ENCODE data around the gene KLHL29. TPM values are rescaled to one million over a fixed set of nuclear protein-coding genes. Genes with fewer than 3 reads are reported as not detected.

KLHL29 gene
- polyA plus RNA-seq, 1 donor, result 11.9 TPM

DNA sequence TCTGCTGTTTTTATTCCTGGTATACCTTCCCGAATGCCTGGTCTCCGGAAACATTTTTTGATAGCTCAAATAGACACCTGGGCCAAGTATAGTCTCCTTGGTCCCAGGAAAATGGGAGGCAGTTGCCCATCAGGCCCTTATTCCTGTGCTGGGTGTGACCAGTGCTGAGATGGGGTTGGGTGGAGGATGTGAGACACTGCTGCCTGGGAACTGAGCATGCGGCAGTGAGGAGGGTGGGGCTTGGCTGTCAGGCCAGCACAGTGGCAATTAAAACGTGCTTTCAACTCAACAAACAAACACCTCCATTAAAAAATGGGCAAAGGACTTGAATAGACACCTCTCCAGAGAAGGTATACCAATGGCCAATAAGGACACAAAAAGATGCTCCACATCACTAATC lies 12.5 kb downstream of the KLHL29 start:
- no peak for DNase-seq

DNA sequence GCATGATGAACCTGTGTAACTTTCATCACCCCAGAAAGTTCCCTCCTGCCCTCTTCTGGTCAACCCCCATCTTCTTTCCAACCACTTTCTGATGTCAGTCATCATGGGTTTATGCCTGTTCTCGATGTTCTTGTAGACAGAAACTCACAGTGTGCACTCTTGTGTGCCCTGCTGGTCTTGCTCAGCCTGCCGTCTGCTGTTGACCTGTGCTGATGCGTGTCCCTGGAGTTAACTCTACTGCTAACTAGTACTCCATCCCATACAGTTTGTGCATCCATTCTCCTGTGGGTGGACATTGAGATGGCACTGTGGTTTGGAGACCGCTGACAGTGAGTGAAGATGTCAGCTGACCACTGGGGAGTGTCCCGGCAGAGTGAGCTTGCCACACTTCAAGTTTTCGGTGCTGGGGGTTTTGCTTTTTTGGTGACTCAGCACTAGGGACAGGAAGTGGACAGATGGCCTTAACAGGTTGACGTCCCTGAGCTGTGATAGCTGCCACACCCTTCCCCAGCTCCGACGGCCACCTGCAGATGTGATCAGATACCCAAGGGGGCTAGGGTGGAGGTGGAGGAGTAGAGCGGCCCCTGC lies 14.8 kb downstream of the KLHL29 start:
- DNase-seq, result no peak

DNA sequence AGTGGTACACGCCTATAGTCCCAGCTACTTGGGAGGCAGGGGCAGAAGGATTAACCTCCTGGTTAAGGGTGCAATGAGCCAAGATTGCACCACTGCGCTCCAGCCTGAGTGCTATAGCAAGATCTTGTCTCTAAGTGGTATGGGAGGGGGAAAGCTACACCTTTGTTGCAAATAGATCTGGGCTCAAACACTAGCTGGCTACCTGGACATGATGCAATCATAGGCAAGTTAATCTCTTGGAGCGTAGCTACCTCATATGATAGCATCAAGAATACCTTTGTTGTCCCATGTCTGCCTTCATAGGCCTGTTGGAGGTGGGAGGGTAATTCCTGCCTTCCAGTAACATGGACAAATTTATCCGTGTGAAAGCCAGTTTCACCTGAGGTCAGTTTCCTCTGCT lies 15.7 kb downstream of the KLHL29 start:
- no peak for DNase-seq

DNA sequence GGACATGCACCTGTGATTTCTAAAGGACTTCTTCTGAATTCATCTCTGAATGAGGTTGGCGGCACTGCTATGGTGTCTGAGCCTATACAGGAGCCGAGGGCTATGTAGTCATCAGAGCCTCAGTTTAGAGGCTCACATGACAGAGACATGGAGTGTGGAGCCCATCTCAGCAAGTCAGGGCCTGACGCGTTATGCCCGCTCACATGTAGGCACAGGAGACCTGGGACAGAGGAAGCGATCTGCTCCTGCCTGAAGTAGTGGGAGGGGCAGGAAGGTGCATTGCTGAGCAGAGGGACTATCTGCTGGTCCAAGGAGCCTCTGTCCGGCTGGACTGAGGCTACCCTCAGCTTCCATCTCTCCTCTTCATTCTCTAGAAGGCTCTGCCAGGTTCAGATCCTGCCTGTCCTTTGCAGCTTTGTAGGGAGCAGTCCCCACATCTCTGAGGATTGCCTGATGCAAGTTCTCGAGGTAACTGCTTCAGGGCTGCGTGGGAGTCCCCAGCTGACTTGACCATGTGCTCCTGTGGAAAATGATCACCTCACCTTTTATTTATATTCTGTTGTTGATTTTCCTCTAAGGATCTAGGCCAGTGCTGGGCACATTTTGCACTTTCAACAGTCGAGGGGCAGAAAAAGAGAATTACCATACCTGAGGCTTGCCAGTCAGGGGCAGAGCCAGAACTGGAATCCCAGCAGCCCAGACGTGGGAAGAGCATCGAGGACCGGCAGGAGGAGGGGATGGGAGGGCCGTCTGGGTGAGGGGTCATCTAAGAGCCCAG lies 16.6 kb downstream of the KLHL29 start:
- DNase-seq, result no peak

DNA sequence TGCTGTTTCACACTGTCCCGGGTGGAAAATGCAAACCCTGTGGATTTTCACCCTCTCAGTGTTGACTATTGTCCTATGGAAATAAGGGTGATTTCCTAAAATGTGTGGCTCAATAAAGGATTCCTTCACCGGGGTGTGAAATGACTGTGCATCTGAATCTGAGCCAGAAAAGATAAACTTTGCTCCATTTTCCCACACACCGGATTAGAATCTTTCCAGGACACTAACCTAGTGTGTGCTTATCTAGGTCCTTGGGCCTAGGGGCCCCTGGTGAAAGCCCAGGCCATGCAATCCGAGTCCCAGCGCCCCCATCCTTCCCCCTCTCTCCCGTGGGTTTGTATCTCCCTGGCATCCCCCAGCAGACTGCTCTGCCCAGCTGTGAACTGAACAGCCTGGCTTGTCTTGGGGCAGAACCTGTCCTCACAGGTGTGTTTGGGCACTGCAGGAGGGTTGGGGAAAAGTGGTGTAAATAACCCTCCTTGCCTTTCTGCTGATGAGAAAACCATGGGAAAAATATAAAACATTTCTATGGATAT lies 17.3 kb downstream of the KLHL29 start:
- DNase-seq, result no peak

DNA sequence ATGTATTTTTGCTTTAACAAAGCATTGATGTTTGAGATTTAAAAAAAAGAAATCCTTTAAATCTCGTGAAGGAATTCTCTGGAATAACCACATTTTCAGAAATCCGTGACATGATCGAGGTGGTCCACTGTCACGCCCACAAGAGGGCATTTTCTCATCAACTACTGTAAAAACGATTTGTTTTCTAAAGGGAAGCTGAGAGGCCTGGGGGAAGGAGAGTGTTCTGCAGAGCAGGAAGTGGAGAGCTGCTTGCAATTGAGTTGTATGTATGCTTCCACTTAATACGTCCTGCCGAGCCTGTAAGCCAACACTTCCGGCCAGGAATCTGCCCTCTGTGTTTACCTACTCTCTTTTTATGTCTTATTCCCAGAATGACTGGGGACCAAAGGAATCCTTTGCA lies 19.4 kb downstream of the KLHL29 start:
- peak; percentile 73 for DNase-seq

DNA sequence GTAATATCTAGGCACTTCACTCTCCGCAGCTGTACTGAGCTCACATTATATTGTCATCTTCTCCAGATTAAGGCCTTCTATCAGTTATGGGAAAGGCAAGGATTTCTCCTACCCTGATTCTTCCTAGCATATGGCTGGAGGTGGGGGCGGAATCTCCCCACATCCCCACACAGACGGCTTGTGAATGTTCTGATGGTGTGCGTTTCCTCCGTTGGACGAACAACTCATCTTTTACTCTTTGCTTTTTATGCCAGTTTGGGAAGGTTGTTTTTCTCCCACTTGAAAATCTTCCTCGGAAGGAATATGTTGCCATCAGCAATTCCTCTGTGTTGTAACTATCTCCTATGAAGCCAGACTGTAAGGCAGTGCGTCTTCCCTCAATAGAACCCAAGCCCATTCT lies 24.3 kb downstream of the KLHL29 start:
- no peak for DNase-seq

DNA sequence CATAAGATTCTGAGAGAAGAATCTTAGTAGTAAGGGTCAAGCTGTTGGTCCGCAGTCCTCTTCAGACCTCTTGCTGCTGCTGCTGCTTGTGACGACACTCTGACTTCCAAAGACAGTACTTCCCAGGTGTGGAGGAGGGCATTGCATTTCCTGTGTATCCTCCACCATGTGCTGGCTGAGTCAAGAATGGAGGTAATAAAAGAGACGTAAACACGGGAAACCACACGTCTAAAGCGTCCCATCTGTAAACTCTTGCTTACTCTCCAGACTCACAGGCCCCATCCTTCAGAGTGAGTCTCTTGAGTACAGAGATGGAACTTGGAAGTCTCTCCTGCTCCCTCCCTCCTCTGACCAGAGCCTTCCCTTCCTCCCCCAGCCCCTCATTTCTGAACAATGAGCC lies 25.6 kb downstream of the KLHL29 start:
- no peak for DNase-seq

DNA sequence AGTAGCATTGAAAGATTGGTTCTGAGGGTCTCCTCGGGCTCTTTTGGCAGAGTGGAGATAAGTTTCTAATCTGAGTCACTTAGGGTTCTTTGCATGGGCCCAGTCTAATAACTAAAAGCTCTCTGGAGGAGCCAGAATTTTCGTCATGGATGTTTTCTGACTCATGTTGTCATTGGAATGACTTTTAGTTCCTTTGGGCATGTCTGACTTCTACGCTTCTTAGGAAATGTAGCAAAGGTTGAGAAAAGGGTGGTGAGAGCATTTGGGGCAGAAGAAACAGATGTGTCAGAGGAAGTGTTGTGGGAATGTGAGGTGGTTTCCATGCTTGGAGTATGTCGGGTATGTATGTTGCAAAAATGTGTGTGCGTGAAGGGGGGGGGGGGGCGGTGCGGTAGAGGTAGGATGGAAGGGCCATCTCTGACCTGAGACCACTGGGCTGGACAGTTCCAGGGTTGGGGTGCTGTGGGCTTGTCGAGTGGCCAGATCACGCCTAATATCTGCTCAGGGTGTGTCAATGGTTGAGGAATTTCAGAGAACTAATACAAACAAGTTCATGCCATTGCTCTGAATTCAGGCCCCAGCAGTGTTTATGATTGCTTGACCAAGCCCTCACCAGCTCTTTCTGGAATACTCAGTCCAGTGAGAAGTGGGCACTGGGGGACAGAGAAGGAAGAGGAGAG lies 26.9 kb downstream of the KLHL29 start:
- no peak for DNase-seq

DNA sequence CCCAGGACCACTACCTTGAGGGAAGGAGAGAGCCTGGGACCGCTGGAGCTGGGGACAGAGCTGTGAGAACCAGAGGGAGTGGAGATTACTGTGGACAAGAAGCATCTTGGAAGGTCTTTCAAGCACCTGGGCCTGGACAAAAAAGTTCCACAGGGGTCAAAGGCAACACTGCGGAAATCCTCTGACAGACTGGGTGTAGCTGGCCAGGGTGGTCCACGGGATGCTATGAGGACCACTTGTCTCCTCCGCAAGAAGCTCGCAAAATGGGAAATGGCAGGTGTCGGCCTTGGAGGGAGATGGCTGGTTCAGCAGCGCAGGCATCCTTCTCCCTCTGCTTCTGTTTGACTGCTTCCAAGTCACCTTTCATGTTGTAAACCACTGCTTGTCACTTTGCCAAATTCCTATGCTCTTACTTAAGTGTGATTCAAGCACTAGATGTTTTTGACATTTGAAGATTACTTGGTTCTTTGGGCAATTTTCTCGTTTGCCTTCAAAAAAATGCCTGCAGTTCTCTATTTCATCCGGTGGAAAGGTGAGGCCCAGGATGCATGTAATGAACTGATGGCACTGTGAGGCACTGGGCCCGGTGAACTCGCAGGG lies 27.7 kb downstream of the KLHL29 start:
- DNase-seq, result no peak

DNA sequence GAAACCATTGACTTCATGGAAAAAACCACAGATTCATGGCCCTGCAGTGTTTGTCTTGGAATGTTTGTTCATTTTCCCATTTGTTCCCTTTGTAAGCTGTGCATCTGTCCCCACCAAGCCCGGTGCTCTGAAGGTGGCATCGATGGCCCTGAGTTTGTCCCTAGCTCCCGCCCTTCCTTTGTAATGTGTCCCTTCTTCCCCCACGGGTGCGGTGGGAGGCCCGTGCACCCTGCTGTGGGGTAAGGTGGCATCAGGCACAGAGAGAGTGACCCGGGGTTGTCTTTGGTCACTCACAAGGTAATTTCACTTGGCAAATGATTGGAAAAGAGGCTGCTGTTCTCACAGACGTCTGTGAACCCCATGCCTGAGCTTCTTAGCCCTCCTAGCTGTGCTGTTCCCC lies 28.7 kb downstream of the KLHL29 start:
- no peak for DNase-seq

DNA sequence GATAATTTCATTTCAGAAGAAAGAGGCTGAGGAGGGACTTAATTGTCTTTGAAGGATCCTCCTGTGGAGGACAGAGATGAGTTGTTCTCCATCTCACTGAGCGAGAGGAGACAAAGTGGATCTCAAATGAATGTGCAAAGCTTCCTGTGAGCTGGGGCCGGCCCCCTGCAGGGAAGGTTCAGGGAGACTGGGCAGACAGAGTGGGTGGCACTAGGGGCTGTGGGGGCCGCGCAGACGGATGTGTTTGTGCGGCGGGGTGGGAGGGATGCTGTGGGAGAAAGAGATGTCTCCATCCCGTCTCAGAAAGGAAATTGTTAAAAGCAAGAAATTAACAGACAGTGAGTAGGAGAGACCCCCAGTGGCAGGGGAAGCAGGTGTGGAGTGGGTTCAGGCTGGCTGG lies 29.1 kb downstream of the KLHL29 start:
- DNase-seq, result no peak

DNA sequence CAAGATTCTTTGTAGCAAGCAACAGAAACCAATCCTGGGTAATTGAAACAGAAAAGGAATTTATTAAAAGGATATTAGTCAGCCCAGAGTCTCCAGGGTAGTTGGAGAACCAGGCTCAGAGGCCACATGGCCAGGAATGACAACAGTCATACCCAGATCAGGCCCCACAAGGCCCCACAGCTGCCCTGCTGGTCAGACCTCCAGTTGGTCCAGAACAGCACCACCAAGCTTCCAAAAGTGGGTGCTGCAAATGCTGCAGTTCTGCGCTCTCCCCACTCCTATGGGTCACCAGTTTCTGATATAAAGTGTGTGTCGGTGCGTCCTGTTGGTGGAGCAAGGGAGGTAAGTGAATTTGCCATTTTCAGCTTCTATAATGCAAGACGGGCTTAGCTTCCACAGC lies 29.9 kb downstream of the KLHL29 start:
- no peak for DNase-seq

DNA sequence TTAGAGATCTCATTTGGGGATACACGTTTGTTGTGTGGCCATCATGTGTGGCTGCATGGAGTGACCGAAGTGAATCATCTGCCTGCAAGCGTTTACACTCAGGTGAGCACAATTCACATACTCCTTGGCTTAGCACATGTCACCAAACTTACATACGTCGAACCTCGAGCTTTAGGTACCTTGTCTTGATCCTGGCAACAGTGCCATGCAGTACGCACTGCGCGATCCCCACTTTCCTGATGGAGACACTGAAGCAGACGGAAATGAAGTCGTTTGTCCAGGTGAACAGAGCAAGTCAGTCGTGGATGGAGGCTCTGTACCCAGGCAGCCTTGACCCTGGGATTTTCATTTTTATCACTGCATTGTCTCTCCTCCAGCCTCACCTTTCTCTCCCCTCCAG lies 32.3 kb downstream of the KLHL29 start:
- no peak for DNase-seq

DNA sequence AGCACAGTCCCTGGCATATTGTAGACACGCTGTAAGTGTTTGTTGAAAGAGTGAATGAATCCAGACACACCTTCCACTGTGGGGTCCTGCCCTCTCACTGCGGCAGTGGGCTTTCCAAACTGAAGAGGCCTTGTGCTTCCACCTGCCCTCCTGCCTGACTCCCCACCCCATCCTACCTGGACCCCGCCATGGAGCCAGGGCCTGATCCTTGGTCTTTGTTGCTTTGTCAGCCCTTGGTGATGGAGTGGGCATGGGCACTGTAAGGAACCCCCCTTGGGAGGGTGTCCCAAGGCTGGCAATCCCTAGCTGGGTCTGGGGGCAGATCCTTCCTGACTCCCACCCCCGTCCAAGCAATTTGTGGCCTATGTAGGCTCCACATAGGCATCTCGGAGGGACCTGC lies 33.1 kb downstream of the KLHL29 start:
- no peak for DNase-seq

DNA sequence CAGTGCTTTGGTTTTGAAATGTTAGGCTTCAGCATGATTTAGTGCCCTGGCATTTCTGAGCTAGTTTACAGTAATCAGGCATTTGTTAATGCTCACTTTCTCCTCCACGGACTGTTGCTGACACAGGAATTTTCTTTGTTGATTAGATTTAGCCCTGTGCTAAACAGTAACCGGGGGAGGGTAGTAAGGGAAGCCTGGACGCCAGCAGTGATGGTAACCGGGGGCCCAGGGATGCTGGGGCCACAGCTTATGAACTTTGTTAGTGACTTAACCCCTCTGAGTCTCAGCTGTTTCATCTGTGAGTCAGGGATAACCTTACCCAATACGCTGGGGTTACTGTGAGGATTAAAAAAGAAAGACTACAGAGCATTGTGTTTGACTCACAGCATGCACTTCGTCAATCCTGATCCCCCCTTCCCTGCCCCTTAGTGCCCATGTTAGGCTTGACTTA lies 33.5 kb downstream of the KLHL29 start:
- DNase-seq, result peak; percentile 52

DNA sequence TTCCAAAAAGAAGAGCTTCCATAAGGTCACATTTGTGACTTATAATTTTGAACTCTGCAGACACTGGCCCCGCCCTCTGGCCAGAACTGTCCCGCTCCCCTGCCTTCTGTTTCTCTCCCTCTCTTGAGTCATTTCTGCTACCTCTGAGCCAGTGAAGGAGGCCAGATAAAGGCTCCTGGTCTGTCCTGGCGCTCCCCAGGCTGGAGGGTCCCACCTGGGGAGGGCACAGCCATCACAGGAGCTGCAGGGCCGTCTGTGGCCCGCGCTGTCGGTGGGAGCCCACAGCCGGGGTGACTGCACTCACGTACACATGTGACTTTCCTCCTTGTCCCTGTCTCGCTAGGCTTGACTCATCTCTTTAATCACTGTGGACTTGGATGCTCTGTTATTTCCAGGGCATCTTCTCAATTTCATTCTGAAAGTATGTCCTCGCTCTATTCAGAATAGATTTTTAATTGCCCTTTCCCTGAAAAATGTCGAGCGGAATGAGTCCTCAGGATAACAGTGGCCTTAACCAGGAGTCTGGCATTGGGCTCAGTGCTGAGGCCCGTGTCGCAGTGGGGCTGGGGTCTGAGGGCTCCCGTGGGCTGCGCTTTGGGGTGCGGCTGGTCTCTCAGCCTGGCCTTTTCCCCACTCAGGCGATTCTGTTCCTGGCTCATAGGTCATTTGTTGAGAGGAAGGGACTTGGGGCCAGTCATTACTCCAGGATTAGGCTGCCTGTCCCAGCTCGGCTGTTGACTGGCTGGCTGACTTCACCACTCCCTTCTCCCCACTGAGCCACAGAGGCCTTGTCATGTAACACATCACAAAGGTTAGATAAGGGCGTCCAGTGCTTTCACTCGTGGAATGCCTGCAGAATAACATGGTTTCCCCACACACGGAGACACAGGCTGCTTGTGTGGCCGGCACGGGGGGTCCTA lies 34.5 kb downstream of the KLHL29 start:
- no peak for DNase-seq

DNA sequence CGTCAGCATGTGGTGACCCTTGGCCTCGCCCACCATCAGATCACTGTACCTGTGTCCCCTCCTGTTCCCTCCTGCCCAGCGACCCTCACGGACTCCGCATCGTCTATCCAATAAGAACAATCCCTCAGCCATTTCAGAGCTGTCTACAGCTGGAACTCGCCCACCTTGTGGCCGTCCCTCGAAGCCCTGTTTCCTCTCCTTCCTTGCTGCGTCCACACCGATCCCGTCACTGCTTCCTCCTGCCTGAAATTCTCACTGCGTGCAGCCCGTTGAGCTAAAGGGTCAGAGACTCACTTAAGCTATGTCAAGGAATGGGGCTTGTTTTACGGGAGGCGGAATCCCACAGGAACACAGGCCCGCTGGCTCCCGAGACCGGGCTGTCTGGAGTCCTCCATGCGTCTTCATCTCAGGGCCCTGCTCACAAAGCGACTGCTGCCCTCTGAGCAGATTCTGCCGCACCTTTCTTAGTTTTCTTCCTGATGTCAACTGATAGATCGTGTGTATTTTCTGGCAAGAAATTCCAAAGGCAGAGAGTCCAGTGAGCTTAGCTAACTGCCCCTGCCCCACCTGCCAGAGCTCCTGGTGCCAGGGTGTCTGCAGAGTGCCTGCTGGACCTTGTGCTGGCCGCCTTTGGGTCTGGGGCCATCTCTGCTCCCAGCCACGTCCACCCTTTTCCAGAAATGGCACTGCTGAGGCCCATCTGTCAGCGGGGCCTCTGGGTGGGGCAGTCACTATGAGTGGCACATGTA lies 35.3 kb downstream of the KLHL29 start:
- DNase-seq, result no peak

DNA sequence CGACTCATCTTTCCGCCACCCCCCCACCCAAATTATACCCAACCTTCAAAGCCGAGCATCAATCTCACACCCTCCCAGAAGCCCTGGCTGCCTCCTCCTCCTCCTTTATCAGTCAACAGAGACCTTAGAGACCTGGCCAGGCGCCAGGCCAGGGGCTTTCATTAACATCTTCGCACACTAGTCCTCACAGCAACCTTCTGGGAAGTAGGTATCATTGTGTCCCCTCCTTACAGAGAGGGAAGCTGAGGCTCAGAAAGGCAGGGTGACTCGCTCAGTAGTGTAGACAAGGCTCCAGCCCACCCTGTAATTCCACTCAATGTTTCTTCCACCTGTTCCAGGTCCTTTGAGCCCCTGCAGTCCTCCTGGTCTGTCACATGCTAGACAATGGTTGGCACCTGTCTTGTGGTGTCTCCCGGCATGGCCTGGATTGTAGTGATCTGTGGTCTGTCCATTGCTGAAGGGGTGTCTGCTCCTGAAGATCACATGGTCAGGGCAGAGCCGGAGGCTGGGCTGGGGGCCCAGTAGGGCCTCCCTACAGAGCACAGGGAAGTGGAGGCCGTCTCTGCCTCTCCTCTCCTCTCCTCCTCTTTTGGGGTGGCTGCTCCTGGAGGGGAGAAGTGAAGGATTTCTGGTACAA lies 36.0 kb downstream of the KLHL29 start:
- DNase-seq, result no peak
